ENCODE measurements around the gene PIBF1. TPM values are rescaled to one million over a fixed set of nuclear protein-coding genes. Genes with fewer than 3 reads are reported as not detected.

The PIBF1 gene
- total and polyA plus RNA-seq, 12 donors, result 3.9 to 24.7 (median 16.5) TPM

- no peaks in the 10 kb centered on the region for H3K27me3 ChIP-seq
- intact Hi-C loops (cut with DNase I), result no loop called here
- no peak for TF ChIP-seq CTCF (IDR thresholded peaks at IDR 0.05)
- TF ChIP-seq POLR2A (IDR thresholded peaks at IDR 0.05), result no peak
- WGBS, 4 donors, result 93 to 100% (median 96%) methylated on average over 1 of the region's 1 CpG
- no peak overlapping the region for H3K27ac ChIP-seq
- DNase-seq, result no peak
- H3K36me3 ChIP-seq (replicated peaks in 1 of 2), result peaks cover 0 to 5% of the 10 kb centered on the region in 2 donors
- no peaks in the 10 kb centered on the region for H3K4me1 ChIP-seq (replicated peaks in 1 of 2)
- no peaks in the 10 kb centered on the region for H3K9me3 ChIP-seq (replicated peaks in 1 of 3)
- no peak overlapping the region for H3K4me3 ChIP-seq
These were observed 236.4 kb downstream of the PIBF1 start for GRCh38 chr13:73018336-73018735.

- Histone ChIP-seq H3K4me1 (replicated peaks in 1 of 2) (no peaks in the 10 kb centered on the region), H3K9me3 (replicated peaks in 1 of 3) (no peaks in the 10 kb centered on the region), H3K4me3 (no peak overlapping the region), H3K27me3 (no peaks in the 10 kb centered on the region), H3K36me3 (replicated peaks in 1 of 2) (no peaks in the 10 kb centered on the region), H3K27ac (no peak overlapping the region)
- intact Hi-C loops (cut with DNase I), result no loop called here
- WGBS, 4 donors, result 72 to 76% (median 74%) methylated on average over 5 of the region's 5 CpGs
- no peak for DNase-seq
- no peak for TF ChIP-seq POLR2A (IDR thresholded peaks at IDR 0.05)
- TF ChIP-seq CTCF (IDR thresholded peaks at IDR 0.05), result no peak
These were observed 243.5 kb downstream of the PIBF1 start for GRCh38 chr13:73025217-73026012.

GRCh38 chr13:73034901-73035300 is 253.0 kb downstream of the PIBF1 start:
- intact Hi-C loops (cut with DNase I), result no loop called here
- no peak overlapping the region for H3K27ac ChIP-seq
- TF ChIP-seq POLR2A (IDR thresholded peaks at IDR 0.05) (no peak), CTCF (IDR thresholded peaks at IDR 0.05) (no peak)

GRCh38 chr13:73035660-73036059 is 253.7 kb downstream of the PIBF1 start:
- Histone ChIP-seq H3K9me3 (replicated peaks in 1 of 3) (no peaks in the 10 kb centered on the region), H3K27me3 (no peaks in the 10 kb centered on the region), H3K36me3 (replicated peaks in 1 of 2) (no peaks in the 10 kb centered on the region), H3K4me3 (no peak overlapping the region), H3K4me1 (replicated peaks in 1 of 2) (no peaks in the 10 kb centered on the region), H3K27ac (no peak overlapping the region)
- 74 to 82% (median 78%) methylated on average over 2 of the region's 2 CpGs for WGBS, 4 donors
- no peak for DNase-seq
- intact Hi-C loops (cut with DNase I), result no loop called here
- TF ChIP-seq POLR2A (IDR thresholded peaks at IDR 0.05), result no peak

More at GRCh38 chr13:73034901-73035300, 253.0 kb downstream of the PIBF1 start:
- Histone ChIP-seq H3K36me3 (replicated peaks in 1 of 2) (no peaks in the 10 kb centered on the region), H3K9me3 (replicated peaks in 1 of 3) (no peaks in the 10 kb centered on the region), H3K4me1 (replicated peaks in 1 of 2) (no peaks in the 10 kb centered on the region), H3K27me3 (no peaks in the 10 kb centered on the region), H3K4me3 (no peak overlapping the region)
- 89 to 92% (median 91%) methylated on average over 2 of the region's 2 CpGs for WGBS, 4 donors
- DNase-seq, result no peak

- Histone ChIP-seq H3K27me3 (no peaks in the 10 kb centered on the region), H3K27ac (no peak overlapping the region), H3K4me1 (replicated peaks in 1 of 2) (no peaks in the 10 kb centered on the region), H3K36me3 (replicated peaks in 1 of 2) (no peaks in the 10 kb centered on the region), H3K4me3 (no peak overlapping the region), H3K9me3 (replicated peaks in 1 of 3) (no peaks in the 10 kb centered on the region)
- TF ChIP-seq POLR2A (IDR thresholded peaks at IDR 0.05), result no peak
- TF ChIP-seq CTCF (IDR thresholded peaks at IDR 0.05), result no peak
- no peak for DNase-seq
- 80 to 95% (median 93%) methylated on average over 4 of the region's 4 CpGs for WGBS, 4 donors
- intact Hi-C loops (cut with DNase I), result no loop called here
These were observed 254.6 kb downstream of the PIBF1 start for GRCh38 chr13:73036566-73036965.

Data from adrenal gland (tissue), 12 donors.